GM19023 (cell line): ENCODE measurements around the gene NKX2-8.

Experiments
- ATAC-seq: cut with Tn5 transposase; IDR thresholded peaks from one replicate; pipeline ENCODE4 v1.9.1; 2021; ENCODE audit warnings: mild to moderate bottlenecking, moderate library complexity; ENCODE audit not compliant: unreplicated experiment

NKX2-8 gene

GRCh38 chr14:36582011-36582873 lies at the start of gene NKX2-8:
Gene NKX2-8 (minus strand): TSS chr14:36582614. CDS start chr14:36582389, 225 bp downstream.
- ATAC-seq: no peak

GRCh38 chr14:36627981-36628380 lies 45.6 kb upstream of the NKX2-8 start:
- ATAC-seq: no peak

GRCh38 chr14:36626151-36626550 lies 43.7 kb upstream of the NKX2-8 start:
- ATAC-seq: no peak

- ATAC-seq: no peak
Observed at GRCh38 chr14:36625436-36625835, 43.0 kb upstream of the NKX2-8 start.

- ATAC-seq: no peak
Observed at GRCh38 chr14:36625014-36625413, 42.6 kb upstream of the NKX2-8 start.

GRCh38 chr14:36619853-36620252 lies 37.4 kb upstream of the NKX2-8 start:
- no peak for ATAC-seq

GRCh38 chr14:36619131-36619530 lies 36.7 kb upstream of the NKX2-8 start:
- no peak for ATAC-seq

- no peak for ATAC-seq
Observed at GRCh38 chr14:36618641-36619040, 36.2 kb upstream of the NKX2-8 start.

GRCh38 chr14:36617824-36618223 lies 35.4 kb upstream of the NKX2-8 start:
- no peak for ATAC-seq

GRCh38 chr14:36605506-36605857 lies 23.1 kb upstream of the NKX2-8 start:
- no peak for ATAC-seq

GRCh38 chr14:36604757-36605505 lies 22.5 kb upstream of the NKX2-8 start:
- no peak for ATAC-seq

GRCh38 chr14:36600431-36600830 lies 18.0 kb upstream of the NKX2-8 start:
- no peak for ATAC-seq

GRCh38 chr14:36591482-36591881 lies 9.1 kb upstream of the NKX2-8 start:
- no peak for ATAC-seq

GRCh38 chr14:36588788-36589187 lies 6.4 kb upstream of the NKX2-8 start:
- no peak for ATAC-seq

- ATAC-seq: no peak
Observed at GRCh38 chr14:36588119-36588518, 5.7 kb upstream of the NKX2-8 start.

GRCh38 chr14:36585100-36585499 lies 2.7 kb upstream of the NKX2-8 start:
- ATAC-seq: no peak

- ATAC-seq: no peak
Observed at GRCh38 chr14:36583893-36584811, 1.7 kb upstream of the NKX2-8 start.

- no peak for ATAC-seq
Observed at GRCh38 chr14:36583242-36583892, 953 bp upstream of the NKX2-8 start.

- no peak for ATAC-seq
Observed at GRCh38 chr14:36582874-36583241, 444 bp upstream of the NKX2-8 start.
